NCI-H69 (cell line): Measurements from ENCODE around the gene HTR3D.
A peak's percentile ranks its signal among the peaks of the same experiment; 100 is the strongest.

ENCODE experiments used
- DNase-seq: peaks from one replicate; lab custom pipeline; 2025; lab: John Stamatoyannopoulos, UW

Gene HTR3D, protein sequence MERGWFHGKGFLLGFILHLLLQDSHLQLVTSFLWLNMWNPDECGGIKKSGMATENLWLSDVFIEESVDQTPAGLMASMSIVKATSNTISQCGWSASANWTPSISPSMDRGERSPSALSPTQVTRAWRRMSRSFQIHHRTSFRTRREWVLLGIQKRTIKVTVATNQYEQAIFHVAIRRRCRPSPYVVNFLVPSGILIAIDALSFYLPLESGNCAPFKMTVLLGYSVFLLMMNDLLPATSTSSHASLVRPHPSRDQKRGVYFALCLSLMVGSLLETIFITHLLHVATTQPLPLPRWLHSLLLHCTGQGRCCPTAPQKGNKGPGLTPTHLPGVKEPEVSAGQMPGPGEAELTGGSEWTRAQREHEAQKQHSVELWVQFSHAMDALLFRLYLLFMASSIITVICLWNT

DNA sequence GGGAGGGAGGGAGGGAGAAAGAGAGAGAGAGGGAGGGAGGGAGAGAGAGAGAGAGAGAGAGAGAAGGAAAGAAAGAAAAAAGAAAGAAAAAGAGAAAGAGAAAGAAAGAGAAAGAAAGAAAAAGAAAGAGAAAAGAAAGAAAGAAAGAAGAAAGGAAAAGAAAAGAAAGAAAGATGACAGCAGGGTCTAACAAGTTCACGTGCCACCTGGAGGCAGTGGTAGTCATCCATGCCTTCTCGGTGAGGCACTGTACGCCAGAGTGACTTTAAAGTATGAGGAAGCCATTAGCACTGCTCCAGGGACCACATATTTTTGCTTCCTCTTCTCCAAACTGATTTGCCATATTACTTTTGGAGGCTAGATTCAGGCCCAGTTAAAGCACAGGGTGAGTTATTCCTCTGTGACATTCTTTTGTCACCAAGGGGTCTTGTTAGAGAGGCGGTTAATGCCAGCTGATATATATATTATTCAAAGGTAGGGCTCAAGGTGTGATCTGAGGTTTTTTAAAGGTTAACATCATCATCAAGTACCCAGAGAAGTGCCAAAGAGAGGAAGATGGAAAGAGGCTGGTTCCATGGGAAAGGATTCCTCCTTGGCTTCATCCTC is at the start of gene HTR3D:
Gene HTR3D (plus strand): TSS at position 556 of the 606 bp plus-strand sequence. CDS start 0 bp downstream, at position 556.
- DNase-seq: no peak

DNA sequence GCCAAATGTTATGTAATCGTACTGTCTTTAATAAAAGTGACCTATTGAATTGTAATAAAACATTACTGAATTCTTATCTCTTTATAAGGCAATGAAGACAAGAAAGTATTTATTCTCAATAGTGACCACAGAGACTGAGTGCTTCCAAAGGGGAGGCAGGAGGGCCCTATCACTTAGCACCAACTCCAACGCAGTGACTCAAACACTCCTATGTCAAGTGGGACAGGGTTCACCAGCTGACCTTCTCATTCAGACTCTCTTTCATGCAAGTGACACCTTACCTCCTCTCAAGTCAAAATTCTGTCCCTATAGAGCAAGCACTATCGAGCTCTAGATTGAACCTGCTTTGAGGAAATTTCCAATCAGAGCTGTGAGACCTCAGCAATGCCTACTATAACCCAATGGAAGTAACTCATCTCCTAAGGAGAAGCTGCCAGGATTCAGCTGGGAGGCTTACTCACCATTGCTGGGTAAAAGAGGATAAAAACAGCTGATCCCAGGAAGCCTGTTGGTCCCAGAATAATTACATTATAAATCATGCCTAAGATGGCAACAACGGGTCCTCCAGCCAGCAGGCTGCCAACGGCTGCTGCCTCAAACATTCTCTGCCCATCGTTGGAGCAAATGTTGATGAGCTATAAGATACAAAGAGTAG is 49.4 kb upstream of the HTR3D start:
- DNase-seq: no peak

DNA sequence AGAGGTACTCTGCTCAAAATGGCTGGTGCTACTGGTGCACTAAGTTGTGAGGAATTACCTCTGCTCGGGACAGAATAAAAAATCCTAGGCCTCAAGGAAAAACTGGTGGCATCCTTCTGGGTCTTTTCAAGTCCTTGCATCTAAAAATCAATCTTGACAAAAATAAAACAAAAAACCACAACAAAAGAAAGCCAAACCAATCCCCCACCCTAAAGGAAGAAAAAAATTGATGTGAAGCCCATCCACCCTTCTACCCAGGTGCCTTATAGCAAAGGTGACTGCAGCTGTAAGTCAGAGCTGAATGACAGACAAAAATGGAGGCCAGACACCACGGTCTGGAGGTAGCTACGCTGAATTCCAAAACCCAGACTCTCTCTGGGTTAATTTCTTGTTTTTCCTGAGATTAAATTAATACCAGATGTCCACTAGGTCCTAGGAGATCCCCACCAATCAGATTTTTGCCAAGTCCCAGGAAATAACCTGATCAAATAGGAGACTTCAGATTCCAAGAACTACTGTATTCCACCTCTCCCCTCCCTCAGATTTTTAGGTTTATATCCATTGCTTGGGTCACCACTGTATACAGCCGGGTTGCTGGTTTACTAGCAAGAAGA is 47.3 kb upstream of the HTR3D start:
- DNase-seq: no peak

DNA sequence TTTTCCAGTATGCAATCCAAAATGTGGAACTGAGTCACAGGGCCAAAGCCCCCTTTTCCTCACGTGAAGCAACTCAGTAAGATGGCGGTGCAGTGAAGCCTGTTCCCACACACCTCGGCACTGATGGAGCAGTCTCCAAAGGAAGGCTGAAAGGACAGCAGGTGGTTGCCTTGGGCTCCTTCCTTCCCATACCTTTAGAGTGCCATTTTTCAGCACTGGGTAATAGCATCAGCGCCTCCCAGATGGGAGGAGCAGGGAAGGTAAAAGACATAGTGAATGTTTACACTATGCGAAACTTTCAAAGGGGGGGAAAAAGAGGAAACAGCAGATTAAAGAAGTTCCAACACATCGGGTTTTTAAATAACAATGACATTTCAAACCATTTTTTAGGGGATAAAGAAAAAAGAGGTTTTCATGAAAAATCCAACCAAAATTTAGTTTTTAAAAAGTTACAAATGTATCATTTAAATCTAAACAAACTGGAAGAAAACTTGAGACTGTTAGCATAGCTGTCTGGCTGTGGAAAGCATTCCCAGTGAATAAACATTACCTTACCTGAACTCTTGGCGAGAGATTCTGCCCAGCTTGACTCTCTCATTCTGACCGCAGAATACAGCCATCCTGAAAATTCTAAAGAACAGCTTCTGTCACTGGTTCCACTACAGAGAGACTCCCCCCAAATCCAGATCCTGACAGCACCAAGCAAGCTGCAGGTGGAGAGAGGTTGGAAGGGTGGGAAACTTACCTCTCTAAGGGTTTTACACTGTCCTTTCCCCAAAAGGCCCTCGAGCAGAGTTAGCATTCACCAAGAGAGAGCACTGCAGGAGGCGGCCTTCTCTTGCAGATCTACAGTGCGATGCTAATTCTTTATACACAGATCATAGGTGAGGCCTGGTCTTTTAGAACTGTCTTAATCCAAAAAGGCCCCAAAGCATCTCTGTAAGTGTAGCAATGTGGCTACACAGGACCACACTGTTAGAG is 46.5 kb upstream of the HTR3D start:
- no peak for DNase-seq

DNA sequence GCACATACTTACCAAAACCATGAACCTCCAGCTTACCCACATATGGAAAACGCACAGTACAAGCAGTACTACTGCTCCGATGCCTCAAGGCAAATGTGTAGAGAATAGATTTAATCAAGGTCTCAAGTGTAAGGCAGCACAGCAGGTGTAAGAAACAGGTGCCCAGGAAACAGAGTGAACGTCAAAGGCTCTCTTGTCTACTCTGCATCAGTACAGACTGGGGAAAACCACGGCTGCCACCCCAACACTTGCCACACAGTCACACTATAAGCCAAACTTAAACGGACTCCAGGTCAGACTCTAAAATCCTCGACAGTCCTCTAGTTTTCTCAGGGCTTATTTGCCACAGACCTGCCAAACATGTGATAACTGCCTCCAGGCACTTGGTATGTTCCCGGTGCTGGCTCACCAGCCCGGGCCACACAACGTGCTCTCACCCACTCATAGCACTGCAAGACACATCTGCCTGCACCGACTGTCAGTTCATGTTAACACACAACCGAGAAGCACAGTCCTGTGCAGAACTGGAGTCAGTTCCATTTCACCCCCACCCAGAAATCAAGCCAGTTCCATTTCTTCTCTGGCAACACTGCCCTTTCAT is 44.4 kb upstream of the HTR3D start:
- DNase-seq: no peak

DNA sequence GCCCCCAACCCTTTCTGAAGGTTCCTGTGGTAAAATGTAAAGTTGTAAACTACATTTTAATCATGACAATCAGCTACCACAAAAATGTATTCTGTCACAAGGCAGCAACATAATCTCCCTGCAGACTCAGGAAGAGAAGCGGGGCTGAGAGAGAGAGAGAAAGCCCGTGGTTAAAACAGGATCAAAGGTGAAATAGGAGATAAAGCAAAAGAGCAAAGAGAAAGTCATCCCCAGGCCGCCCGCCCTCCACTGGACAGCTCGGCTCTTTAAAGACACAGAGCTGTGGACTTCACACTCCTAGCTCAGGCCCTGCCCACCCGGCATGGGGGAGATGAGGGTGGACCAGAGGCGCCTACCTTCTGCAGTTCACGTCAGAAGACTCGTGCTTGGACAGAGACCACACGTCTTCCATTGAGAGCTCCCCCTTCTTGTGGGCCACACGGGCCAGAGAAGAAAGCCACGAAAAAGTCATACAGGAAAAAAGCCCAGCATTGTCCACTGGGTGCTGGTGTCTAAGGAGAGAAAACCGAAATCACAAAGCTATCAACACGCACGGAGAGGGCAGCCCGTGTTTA is 43.2 kb upstream of the HTR3D start:
- DNase-seq: no peak

DNA sequence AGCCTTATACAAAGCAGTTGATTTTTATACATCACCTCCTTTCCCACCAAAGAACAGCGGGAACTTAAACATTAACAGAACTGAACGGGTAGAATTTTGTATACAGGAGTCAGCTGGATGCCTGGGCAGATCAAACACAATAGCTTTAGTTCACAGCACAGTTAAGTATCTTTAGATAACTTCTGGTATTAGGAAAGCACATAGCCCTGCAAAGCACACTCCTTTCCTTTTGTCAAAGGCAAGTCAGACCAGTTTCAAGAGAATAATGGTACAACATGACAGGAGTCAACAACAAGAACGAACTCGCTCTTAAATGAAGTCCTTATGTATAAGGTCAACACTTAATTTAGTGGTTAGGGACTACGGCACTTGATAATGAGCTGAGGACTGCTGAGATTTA is 40.1 kb upstream of the HTR3D start:
- DNase-seq: no peak

DNA sequence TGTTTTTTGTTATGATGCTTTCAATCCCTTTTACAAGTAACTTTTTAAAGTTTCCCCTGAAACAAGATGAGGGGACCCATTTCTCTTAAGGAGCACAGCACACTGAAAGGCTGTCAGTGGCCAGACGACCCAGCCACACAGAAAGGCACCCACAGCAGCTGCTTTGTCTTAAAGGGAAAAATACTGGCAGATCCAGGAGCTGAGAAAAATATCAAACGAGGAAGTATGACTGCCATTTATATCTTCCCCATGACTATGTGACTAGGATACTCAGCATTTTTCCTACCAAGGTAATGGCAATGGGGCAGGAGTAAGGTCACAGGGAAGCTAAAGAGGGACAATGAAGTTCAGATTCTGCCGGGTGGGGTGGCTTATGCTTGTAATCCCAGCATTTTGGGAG is 29.8 kb upstream of the HTR3D start:
- DNase-seq: no peak

DNA sequence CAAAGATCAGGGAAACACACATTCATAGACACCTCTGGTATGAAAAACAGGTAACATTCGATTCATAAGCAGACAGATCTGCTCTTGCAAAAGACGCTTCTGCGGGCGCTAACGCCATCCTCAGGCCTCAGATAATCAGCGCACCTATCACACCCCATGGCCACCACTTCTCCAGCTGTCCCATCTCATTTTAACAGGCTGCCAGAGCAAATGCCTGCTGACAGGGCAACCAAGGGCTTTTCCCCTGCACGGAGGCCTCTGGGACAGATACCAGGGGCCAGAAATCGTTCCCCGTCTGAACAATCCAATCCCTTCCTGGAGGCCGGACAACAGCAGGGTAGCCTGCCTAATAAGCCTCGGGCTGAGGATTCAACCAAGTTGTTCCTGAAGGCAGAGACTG is 29.1 kb upstream of the HTR3D start:
- no peak for DNase-seq

DNA sequence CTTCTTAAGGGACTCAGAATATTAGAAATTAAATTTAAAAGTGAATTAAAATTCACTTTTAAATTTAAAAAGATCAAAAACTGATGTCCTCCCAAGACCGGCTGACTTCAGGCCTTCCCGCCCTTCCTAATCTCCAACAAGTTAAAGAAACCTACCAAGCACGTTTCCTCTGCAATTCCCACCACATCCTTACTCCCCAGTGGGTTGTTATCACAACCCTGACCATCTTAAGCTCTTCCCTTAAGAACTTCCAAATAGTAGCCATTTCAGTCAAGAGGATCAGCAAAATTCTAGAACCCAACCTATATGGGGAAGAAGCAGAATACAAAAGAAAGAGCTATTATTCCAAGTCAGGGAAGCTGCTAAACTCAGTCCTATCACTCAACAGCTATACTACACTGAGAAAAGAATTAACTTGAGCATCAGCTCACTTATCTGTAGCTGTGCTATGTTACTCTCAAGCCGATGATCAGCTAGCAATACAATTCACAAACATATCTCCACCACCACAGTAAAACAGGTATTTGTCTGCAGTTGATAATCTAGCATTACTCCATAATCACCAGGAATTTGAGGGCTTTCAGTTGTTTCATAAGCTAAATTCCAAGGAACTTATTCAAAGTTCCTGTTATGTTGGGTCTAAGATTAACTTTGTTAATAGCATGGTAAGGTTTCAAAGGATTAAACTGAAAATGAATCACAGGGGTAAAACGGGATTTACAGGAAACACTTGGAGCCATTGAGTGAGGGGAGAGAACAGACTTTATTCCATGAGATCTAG is 28.2 kb upstream of the HTR3D start:
- no peak for DNase-seq

DNA sequence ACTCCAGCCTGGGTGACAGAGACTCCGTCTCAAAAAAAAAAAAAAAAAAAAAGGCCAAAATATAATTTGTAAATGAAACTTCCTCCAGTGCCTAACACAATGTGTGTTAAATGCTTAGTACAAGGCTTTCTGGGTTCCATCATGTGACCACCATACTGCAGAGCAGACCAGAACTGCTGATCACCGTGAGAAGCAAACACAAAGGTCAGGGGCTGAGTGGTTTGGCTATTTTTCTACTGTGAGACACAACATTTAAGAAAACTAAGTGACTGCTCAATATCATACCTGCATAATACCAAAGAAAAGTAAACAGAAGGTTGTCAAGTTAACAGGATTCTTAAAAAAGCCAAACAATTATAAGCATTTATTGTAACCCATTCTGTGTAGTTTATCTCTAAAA is 27.1 kb upstream of the HTR3D start:
- DNase-seq: peak; percentile 31

DNA sequence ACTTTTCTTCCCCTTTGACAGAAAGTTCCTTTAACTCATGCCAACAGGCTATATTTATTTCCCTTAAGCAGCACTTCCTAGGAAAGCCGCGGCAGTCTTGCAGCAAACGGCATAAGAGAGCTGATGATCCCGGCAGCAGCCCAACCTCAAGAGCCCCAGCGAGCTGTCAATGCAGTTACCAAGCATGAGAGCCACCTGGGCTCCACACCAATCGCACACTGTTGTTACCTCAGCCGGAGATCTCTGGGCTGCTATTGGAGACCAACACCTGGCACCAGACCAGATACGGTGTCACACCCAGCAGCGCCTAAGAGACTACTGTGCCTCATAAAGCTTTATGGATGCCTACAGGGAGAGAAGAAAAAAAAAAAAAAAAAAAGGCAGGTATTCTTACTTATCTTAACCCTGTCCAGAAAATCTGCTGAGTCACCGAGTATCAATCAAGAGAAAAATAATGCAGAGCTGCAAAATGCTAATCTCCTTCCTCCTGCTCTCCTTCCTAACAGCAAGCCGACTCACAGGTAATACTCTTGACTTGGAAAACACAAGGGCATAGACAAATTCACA is 25.5 kb upstream of the HTR3D start:
- peak; percentile 99 for DNase-seq

DNA sequence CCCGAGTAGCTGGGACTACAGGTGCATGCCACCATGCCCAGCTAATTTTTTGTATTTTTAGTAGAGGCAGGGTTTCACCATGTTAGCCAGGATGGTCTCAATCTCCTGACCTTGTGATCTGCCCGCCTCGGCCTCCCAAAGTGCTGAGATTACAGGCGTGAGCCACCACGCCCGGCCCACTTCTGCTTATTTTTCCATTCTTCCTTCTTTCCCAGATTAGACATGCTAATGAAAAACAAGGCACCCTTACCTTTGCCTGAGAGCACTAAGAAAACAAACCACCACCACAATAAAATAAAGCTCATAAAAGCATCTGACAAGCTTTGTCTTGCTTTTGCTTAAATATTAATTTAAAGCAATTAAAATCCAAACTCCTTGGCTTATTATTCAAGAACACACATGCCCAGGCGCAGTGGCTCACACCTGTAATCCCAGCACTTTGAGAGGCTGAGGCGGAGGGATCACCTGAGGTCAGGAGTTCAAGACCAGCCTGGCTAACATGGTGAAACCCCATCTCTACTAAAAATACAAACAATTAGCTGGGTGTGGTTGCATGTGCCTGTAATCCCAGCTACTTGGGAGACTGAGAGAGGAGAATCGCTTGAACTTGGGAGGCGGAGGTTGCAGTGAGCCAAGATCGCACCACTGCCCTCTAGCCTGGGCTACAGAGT is 24.3 kb upstream of the HTR3D start:
- peak; percentile 54 for DNase-seq

DNA sequence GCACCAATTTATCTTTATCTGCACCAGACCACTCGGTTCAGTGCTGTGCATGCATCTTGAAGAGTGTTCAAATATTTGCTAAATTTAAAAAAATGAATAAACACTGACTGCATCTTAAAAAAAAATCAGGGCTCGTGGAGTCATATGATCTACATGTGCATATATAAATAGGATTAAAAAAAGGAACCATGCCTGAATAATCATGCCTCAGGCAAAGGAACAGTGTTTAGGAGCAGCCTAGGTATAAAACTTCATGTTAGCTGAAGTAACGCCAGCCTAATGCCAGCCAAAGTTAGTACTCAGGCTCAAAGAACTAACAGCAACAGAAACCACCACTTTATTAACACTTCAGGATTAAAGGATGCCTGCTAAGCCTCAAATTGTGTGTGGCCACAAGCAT is 23.4 kb upstream of the HTR3D start:
- DNase-seq: peak; percentile 59

DNA sequence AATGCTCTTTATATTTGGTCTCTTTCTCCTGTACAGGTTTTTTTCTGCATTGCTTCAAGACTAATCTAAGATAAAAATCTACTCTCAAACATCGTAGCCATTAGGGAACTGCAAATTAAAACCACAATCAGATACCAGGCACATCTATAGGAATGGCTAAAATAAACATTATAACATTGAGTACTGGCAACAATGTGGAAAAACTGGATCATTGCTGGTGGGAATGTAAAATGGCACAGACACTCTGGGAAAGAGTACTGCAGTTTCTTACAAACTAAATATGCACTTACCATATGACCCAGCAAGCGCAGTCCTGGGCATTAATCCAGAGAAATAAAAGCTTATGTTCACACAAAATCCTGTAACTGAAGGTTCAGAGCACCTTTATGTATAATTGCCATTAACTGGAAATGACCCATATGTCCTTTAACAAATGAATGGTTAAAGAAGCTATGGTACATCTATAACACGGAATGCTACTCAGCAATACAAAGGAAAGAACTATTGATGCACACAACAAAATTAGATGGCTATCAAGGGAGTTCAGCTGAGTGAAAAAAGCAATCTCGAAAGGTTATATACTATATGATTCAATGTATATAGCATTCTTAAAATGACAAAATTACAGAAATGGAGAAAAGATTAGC is 20.2 kb upstream of the HTR3D start:
- no peak for DNase-seq

DNA sequence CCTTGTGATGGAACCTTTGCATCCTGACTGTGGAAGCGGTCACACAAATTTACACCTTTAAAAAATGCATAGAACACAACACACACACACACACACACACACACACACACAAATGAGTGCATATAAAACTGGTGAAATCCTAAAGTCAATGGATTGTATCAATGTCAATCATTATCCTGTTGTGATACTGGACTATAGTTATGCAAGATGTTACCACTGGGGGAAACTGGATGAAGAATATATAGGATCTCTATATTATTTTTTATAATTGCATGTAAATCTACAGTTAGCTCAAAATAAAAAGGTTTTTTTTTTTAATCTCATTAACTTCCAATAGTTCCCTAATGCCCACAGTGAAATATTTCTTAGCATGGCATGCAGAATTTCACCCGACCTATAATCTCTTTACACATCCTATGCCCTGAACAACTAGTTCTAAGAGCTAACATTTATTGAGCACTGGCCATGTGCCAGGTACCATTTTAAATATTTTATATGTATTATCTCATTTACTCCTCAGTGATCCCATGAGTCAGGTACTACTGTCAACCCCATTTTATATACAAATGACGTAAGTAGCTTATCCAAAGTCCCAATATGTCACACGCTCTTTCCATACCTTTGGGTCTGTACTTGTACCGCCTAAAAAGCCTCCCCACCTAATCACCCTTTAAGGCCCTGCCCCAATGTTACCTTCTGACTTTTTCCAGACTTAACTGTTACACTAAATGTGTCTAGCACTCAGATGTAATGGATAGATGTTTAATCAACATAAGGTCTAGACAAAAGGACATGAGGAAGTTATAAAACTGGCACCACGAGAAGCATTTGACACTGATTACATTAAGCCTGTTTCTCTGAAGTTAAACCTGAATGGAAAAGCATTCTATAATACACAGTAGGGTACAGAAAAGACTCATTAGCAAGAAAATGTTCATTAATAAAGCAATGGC is 19.3 kb upstream of the HTR3D start:
- DNase-seq: no peak

DNA sequence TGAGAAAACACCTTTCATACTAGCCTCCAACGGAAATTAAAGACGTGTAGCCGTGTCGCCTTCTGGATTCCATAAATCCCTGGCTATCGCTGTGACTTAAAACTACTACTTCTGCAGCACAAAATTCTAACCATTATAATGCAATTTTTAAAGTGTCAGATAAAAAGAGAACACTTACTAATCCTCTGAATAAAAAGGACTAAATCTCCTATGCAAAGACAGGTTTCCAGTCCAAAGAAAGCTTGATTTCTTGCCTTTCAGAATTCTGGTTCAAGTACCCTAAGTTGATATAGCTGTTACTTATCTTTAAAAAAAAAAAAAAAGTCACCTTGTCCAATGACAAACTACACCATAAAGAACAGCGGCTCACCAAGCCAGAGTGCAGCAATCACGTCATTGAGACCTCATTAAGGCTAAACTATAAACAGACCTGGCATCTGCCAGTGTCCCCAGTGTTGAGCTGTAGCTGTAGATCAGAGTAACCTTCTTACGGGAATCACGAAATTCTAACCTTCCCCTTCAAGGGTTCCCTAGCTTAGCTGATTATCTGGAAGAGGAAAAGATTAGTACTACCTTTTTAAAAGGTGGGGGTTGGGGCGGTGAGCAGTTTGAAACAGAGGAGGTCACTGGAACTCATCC is 16.0 kb upstream of the HTR3D start:
- peak; percentile 82 for DNase-seq
